NCI-H1436 treated with DMSO at 0.1 percent for 48 hours (cell line): Measurements from ENCODE around the gene CAMKK1.
A peak's percentile ranks its signal among the peaks of the same experiment; 100 is the strongest.

Experiments used
- DNase-seq: peaks from one replicate; lab custom pipeline; 2025; lab: John Stamatoyannopoulos, UW

CAMKK1 gene

GRCh38 chr17:3893003-3893719 is at the start of gene CAMKK1:
Gene CAMKK1, minus strand, starts transcription at chr17:3893053. Its CDS starts 7,366 bp downstream, at chr17:3885687.
- peak; percentile 28 for DNase-seq

DNA sequence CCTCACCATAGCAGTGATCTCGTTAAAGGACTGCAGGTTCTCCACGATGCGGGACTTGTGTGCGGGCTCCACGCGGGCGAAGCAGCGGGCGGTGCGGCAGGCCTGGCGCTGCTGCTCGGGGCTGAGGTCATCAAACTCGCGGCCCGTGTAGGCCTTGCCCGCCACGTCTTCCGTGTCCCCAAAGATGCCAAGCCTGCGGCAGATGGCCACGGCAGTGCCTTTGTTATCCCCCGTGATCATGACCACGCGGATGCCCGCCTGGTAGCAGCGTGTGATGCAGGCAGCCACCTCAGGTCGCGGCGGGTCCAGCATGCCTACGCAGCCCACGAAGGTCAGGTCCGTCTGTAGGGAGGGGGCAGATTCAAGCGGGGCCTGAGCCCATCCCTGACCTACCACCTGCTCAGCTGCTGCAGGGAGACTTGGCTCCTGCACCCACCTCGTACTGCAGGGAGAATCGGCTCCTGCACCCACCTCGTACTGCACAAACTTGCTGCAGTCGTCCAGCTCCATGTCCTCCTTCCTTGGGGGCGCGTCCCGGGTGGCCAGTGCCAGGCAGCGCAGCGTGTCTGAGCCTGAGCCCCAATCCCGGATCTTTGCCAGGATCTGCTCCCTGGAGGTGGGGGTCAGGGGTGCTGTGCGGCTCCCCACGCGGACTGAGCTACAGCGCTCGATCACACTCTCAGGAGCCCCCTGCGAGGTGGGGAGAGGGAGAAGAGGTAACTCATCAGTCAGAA is 48.3 kb upstream of the CAMKK1 start:
- DNase-seq: no peak

- DNase-seq: no peak
Measured at GRCh38 chr17:3937359-3937758, 44.5 kb upstream of the CAMKK1 start.

DNA sequence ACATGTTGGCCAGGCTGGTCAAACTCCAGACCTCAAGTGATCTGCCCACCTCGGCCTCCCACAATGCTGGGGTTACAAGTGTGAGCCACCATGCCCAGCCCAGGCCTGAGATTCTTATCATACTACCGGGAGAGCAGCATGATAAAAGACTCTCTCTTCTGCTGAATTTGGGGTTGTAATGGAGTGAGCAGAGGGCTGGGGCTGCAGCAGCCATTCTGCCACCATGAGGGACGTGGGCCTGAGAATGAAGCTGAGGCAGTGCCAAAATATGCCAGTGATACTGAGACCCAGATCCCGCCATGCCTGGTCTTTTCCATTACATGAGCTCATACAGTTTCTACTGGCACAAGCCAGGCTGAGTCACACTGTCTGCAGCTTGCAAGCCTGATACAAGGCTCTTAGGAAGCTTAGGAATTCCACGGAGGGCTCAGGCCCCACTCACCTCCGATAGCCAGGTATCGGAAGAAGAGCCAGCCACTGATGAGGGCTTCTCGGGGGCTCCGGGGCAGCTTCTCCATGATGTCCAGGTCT is 43.0 kb upstream of the CAMKK1 start:
- DNase-seq: no peak

GRCh38 chr17:3935140-3935542 is 42.3 kb upstream of the CAMKK1 start:
- DNase-seq: no peak

DNA sequence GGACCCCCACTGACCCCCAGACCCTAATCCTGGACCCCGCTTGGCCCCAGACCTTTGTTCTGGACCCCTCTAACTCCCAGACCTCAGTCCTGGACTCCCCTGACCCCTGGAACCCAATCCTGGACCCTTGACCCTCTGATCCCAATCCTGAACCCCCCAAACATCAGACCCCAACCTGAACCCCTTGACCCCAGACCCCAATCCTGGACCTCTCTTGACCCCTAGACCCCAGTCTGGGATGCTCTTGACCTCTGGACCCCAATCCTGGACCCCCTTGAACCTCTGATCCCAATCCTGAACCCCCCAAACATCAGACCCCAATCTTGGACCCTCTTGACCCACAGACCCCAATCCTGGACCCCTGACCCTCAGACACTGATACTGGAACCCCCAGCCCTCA is 36.9 kb upstream of the CAMKK1 start:
- no peak for DNase-seq

DNA sequence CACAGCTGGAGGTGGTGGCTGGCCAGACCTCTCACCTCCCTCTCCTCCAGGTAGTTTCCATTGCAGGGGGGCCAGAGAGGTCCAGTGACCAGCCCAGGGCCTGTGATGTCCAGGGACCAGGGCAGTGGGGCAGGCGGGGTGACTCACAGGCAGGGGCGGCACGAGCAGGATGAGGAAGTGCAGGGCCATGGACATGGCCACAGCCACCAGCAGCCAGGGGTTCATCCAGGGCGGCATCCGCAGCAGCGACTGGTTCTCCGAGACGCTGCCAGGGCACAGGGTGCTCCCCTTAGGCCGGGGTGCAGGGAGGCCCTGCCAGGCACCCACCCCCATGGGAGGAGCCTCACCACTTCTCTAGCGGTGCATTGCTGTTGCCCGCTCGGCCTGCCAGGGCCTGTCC is 36.3 kb upstream of the CAMKK1 start:
- DNase-seq: no peak

GRCh38 chr17:3928406-3928805 is 35.6 kb upstream of the CAMKK1 start:
- no peak for DNase-seq

DNA sequence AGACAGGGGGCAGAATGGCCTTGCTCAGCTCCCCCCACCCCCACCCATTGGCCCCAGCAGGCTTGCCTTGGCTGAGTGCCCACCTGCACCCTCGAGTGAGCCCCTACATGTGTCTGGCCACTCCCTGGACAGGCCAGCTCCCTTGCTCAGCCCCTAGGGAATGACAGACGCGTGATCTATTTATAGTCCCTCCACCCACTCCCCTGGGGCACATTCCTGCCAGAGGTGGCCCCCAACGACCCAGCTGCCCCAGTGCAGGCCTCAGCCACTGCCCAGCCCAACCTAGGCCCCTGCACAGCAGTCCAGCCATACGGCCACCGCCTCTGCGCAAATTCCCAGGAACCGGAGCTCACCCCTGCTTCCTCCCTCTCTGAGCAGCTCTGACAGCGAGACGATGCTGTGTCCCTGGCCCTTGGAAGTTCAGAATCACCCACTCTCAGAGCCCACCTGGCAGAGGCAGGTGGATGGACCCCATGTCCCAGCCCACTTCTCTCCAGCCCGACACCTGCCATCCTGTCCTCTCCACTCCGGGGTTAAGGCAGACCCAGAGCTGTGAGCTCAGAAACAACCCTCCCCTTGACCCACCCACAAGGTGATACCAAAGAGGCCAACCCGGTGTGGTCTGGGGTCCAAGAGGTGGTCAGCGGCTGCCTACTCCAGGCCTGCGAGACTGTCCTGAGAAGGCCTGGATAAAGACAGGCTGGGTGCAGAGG is 34.9 kb upstream of the CAMKK1 start:
- DNase-seq: no peak

- no peak for DNase-seq
Measured at GRCh38 chr17:3926860-3927627, 34.2 kb upstream of the CAMKK1 start.

- DNase-seq: no peak
Measured at GRCh38 chr17:3925684-3926485, 33.0 kb upstream of the CAMKK1 start.

- DNase-seq: no peak
Measured at GRCh38 chr17:3924512-3925350, 31.9 kb upstream of the CAMKK1 start.

GRCh38 chr17:3923466-3924190 is 30.8 kb upstream of the CAMKK1 start:
- DNase-seq: no peak

DNA sequence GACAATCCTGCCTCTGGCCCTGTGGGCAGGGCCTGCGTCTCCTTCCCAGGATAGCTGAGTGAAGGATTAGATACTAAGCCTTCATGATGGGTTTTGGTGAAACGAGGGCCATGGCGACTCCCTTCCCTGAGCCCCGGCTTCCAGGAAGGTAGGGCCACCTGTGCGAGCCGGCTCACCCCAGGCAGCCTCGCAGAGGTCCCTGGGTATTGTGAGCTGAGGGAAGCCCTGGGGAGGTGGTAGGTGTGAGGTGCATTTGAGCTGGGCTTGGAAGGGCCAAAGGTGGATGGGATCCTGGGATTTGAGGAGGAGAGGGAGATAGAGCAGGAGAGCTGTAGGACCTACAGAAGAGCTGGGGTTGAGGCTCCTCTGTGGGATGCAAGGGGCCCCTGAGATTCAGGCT is 29.9 kb upstream of the CAMKK1 start:
- no peak for DNase-seq

- no peak for DNase-seq
Measured at GRCh38 chr17:3921502-3922319, 28.9 kb upstream of the CAMKK1 start.

GRCh38 chr17:3921006-3921405 is 28.2 kb upstream of the CAMKK1 start:
- no peak for DNase-seq

DNA sequence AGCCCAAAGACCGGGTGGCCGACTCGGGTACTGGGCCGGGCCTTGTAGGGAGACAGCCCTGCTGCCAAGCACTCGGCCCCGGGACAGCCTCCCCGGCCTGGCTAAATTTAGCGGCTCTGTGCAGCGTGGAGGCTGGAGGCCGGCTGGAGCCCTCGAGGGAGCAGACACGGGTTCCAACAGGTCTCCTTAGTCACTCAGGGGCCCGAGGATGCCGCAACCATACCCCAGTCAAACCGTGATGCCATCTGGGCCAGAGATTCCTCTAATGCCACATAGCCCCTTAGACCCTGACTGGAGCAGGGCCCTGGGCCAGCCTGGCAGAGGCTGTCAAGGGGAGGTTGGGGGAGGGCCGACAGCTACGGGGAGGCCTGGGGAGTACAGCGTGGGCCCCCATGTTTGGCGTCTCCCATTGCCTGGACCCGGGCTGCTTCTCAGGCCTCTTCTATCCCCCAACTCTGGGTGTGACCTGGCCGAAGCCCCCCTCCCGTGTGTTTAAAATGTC is 26.3 kb upstream of the CAMKK1 start:
- DNase-seq: no peak

DNA sequence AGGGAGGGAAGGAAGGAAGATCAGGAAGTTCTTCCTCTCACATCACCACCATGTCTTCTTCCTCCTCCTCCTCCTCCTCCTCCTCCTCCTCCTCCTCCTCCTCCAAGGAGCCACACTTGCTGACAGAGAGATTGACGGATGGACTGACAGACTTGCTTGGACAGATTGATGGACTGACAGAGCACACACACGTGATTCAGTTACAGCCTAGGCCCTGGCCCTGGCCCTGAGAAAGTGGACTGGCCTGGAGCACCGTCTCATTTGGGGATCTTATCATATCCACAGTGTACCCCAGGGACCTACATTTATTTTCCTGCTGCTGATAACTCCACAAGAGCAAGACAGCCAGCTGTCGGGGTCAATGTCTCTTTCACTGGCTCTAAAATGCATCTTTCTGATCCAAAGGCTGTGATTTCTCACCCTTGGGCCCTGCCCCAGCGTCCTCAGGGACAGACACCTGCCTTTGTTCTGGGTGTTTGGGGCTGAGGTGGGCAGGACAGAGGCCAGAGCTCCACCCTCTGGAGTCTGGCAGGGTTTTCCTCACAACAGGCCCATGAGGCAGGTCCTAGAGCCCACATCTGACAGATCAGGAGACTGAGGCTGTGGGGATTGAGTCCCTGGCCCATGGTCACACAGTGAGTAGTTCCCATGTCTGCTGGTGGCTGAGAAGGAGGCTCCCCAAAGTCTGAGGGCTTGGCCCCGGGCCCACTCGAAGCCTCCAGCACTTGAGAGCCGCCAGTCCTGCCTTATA is 25.7 kb upstream of the CAMKK1 start:
- DNase-seq: no peak
